ENCODE measurements around the gene ETNK2. TPM values are rescaled to one million over a fixed set of nuclear protein-coding genes. Genes with fewer than 3 reads are reported as not detected.

The ETNK2 gene
- total and polyA plus RNA-seq, 2 of the 4 experiments (the other 2 are of a cell fraction), result 18.9 to 26.0 TPM

DNA sequence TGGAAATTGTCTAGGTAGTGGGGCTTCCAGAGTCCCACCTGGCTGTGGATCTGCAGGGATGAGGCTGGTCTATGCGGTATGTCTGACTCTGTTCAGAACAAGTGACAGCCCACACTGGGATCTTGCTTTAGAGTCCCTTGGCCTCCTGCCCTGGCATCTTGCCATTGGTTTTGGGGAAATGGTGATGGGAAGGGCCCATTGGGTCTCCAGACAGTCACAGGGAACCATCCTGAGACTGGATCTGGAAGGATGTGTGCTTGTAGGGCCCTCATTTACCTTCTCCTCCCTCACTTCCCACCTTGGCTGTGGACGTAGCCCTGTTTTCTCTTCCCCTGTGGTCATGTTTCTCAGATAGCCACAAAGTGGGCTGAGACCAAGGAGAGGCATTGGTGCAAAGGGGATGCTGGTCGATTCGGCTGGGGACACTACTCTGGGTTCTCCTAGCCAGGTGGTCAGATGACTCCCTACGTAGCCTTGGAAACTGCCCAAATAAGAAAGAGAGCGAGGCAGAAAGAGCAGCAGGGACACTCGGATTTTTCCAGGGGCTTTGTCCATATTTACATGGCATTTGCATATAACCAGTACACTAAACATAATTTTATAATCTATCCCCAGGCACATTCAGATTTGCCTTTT is 63.8 kb downstream of the ETNK2 start:
- 56% methylated on average over 4 of the region's 7 CpGs; no CpG with 5 or more reads in 1 of the 2 experiments for WGBS, 2 experiments (ENCODE audit: extremely low coverage in 2 of 2, insufficient read length in 1 of 2)
- Histone ChIP-seq H2AK5ac (ENCODE audit: low read depth, low read length) (no peak overlapping the region; the same call in 1 of the 2 replicates), H3K9ac (ENCODE audit: low read depth, low read length) (no peak overlapping the region), H3K14ac (replicated peaks; ENCODE audit: low read depth, low read length) (no peak overlapping the region), H3K79me1 (ENCODE audit: low read depth in 1 of 2, low read length in 2 of 2) (peaks cover 0 to 4% of the 10 kb centered on the region in 2 experiments; a peak in 1 of 4 replicates), H4K5ac (ENCODE audit: low read depth, low read length) (no peak overlapping the region), H3K56ac (ENCODE audit: extremely low read depth, insufficient read depth, low read length) (no peak overlapping the region), H3K23ac (ENCODE audit: low read depth, low read length) (no peak overlapping the region), H3K36me3 (ENCODE audit: control insufficient read depth, insufficient read depth, low read length) (no peaks in the 10 kb centered on the region), H2BK120ac (ENCODE audit: low read depth, low read length) (no peak overlapping the region), H3K9me1 (ENCODE audit: insufficient read depth, low read length) (no peaks in the 10 kb centered on the region), H4K20me1 (ENCODE audit: insufficient read depth, low read length) (no peaks in the 10 kb centered on the region), H2BK20ac (ENCODE audit: low read depth, low read length) (no peak overlapping the region), H3K9me3 (ENCODE audit: control insufficient read depth, insufficient read depth, low read length) (no peaks in the 10 kb centered on the region), H4K91ac (ENCODE audit: insufficient read depth, low read depth, low read length) (no peak overlapping the region), H3K4me1 (ENCODE audit: control insufficient read depth, insufficient read depth, low read length) (peaks cover 4% of the 10 kb centered on the region; the same call in 1 of the 2 replicates), H3K4me2 (ENCODE audit: low read depth, low read length) (no peak overlapping the region), H3K18ac (ENCODE audit: low read depth, low read length) (no peak overlapping the region), H2AFZ (replicated peaks; ENCODE audit: low read length, poor library complexity) (no peak overlapping the region), H2AK9ac (replicated peaks; ENCODE audit: low read depth, low read length, poor library complexity) (no peak overlapping the region), H3K4ac (ENCODE audit: low read depth, low read length) (no peak overlapping the region), H3K27me3 (ENCODE audit: control insufficient read depth, insufficient read depth, low read length) (no peaks in the 10 kb centered on the region), H3K27ac (ENCODE audit: insufficient read depth, low read length) (no peak overlapping the region), H2BK15ac (ENCODE audit: low read depth, low read length) (no peak overlapping the region), H3K4me3 (ENCODE audit: insufficient read depth, low read depth, low read length) (no peak overlapping the region), H4K8ac (ENCODE audit: low read depth in 2 of 2, low read length in 2 of 2) (no peak overlapping the region), H2BK5ac (ENCODE audit: low read depth, low read length, poor library complexity, severe bottlenecking) (no peak overlapping the region)
- POLR2A ChIA-PET (ENCODE audit: unreplicated experiment), result no interaction called here
- intact Hi-C loops (cut with micrococcal nuclease) (no loop called here), in situ Hi-C loops (cut with MboI; ENCODE audit: low sequenced_read_pairs) (no loop called here), dilution Hi-C loops (cut with HindIII; ENCODE audit: low sequenced_read_pairs, unreplicated experiment) (no loop called here)
- ATAC-seq (ENCODE audit: low read depth) (no peak), DNase-seq (no peak)
- no TSS peak for BruUV-seq (replicated peaks)
- CTCF ChIA-PET, result interaction anchor here (1.2 kb wide), 1 partner anchor 8 kb away, joined by 3 read pairs; no protein-coding TSS in a partner anchor
- TF ChIP-seq, protein P1, sequence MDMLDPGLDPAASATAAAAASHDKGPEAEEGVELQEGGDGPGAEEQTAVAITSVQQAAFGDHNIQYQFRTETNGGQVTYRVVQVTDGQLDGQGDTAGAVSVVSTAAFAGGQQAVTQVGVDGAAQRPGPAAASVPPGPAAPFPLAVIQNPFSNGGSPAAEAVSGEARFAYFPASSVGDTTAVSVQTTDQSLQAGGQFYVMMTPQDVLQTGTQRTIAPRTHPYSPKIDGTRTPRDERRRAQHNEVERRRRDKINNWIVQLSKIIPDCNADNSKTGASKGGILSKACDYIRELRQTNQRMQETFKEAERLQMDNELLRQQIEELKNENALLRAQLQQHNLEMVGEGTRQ (IDR thresholded peaks at IDR 0.05; ENCODE audit: low read depth, low read length), result no peak
- TF ChIP-seq BHLHE40 (IDR thresholded peaks at IDR 0.05; ENCODE audit: low read depth, low read length), result no peak
